ENCODE results near the gene ERGIC1. TPM values are rescaled to one million over a fixed set of nuclear protein-coding genes. Genes with fewer than 3 reads are reported as not detected.
A peak's percentile ranks its signal among the peaks of the same experiment; 100 is the strongest.

The ERGIC1 gene
- total RNA-seq, 1 donor from 2014 or later, result 105 TPM

DNA sequence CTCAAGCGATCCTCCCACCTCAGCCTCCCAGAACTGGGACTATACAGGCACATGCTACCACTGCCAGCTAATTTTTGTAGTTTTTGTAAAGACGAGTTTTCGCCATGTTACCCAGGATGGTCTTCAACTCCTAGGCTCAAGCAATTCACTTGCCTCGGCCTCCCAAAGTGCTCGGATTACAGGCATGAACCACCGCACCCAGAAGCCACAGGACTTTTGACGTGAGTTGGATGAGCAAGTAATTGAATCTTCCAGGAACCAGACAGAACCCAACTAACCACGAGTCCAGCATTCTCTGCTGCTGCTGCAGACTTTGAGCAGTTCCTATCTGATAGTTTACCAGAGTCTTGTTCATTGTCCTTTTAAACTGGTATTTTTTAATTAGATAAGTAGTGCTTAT, 139.9 kb downstream of the ERGIC1 start:
- no peak for FAIRE-seq
- TF ChIP-seq, protein P1, sequence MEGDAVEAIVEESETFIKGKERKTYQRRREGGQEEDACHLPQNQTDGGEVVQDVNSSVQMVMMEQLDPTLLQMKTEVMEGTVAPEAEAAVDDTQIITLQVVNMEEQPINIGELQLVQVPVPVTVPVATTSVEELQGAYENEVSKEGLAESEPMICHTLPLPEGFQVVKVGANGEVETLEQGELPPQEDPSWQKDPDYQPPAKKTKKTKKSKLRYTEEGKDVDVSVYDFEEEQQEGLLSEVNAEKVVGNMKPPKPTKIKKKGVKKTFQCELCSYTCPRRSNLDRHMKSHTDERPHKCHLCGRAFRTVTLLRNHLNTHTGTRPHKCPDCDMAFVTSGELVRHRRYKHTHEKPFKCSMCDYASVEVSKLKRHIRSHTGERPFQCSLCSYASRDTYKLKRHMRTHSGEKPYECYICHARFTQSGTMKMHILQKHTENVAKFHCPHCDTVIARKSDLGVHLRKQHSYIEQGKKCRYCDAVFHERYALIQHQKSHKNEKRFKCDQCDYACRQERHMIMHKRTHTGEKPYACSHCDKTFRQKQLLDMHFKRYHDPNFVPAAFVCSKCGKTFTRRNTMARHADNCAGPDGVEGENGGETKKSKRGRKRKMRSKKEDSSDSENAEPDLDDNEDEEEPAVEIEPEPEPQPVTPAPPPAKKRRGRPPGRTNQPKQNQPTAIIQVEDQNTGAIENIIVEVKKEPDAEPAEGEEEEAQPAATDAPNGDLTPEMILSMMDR (IDR thresholded peaks at IDR 0.05; ENCODE audit: insufficient read depth, low read length, severe bottlenecking), result no peak
- peaks cover 3% of the 10 kb centered on the region for H3K36me3 ChIP-seq (ENCODE audit: control insufficient read depth, insufficient read depth, low read length)
- no peak for DNase-seq (ENCODE audit: low read depth)
- H3K4me3 ChIP-seq (ENCODE audit: low read depth, low read length), result no peak overlapping the region
- no peaks in the 10 kb centered on the region for H3K27me3 ChIP-seq (ENCODE audit: control insufficient read depth, insufficient read depth, low read length)

DNA sequence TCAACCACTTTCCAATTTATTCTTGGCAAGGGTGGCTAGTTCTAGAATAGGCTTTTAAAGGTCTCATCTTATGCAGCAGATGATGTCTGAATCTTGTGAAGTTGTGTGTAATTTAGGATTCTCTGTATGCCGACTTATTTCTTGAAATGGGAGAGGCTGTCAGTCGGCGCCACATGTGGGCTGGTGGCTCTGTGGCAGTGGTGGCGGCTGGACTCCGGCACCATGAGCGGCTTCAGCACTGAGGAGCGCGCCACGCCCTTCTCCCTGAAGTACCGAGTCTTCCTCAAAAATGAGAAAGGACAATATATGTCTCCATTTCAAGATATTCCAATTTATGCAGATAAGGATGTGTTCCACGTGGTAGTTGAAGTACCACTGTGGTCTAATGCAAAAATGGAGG, 141.2 kb downstream of the ERGIC1 start:
- TF ChIP-seq, protein P1 (IDR thresholded peaks at IDR 0.05; ENCODE audit: insufficient read depth, low read length, severe bottlenecking), result no peak
- Histone ChIP-seq H3K4me3 (ENCODE audit: low read depth, low read length) (no peak overlapping the region), H3K27me3 (ENCODE audit: control insufficient read depth, insufficient read depth, low read length) (no peaks in the 10 kb centered on the region), H3K36me3 (ENCODE audit: control insufficient read depth, insufficient read depth, low read length) (no peaks in the 10 kb centered on the region)
- FAIRE-seq (no peak), DNase-seq (ENCODE audit: low read depth) (no peak)

DNA sequence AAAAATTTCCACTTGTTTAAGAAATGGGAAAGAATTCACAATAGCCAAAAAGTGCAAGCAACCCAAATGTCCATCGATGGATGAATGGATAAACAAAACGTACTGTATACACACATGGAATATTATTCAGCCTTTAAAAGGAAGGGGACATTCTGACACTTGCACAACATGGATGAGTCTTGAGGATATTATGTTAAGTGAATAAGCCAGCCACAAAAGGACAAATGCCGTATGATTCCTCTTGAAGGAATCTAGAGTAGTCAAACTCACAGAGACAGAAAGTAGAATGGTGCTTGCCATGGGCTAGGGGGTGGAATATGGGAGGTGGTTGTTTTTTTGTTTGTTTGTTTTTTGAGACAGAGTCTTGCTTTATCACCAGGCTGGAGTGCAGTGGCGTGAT, 145.7 kb downstream of the ERGIC1 start:
- Histone ChIP-seq H3K36me3 (ENCODE audit: control insufficient read depth, insufficient read depth, low read length) (no peaks in the 10 kb centered on the region), H3K4me3 (ENCODE audit: low read depth, low read length) (no peak overlapping the region), H3K27me3 (ENCODE audit: control insufficient read depth, insufficient read depth, low read length) (no peaks in the 10 kb centered on the region)
- TF ChIP-seq, protein P1 (IDR thresholded peaks at IDR 0.05; ENCODE audit: insufficient read depth, low read length, severe bottlenecking), result no peak
- FAIRE-seq, result no peak
- DNase-seq (ENCODE audit: low read depth), result peak; percentile 52

DNA sequence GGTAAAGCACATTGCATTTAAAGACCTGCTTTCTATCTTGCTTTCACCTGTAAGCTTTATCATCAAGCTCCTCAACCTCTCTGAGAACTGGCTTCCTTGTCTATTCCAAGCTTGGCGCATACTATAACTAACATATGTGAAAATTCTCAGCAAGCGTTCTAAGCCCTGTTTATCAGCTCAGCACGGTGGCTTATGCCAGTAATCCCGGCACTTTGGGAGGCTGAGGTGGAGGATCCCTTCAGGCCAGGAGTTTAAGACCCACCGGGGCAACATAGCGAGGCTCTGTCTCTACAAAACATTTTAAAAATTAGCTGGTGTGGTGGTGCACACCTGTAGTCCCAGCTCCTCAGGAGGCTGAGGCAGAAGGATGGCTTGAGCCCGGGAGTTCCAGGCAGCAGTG, 147.9 kb downstream of the ERGIC1 start:
- H3K27me3 ChIP-seq (ENCODE audit: control insufficient read depth, insufficient read depth, low read length), result no peaks in the 10 kb centered on the region
- H3K36me3 ChIP-seq (ENCODE audit: control insufficient read depth, insufficient read depth, low read length), result peaks cover 3% of the 10 kb centered on the region
- H3K4me3 ChIP-seq (ENCODE audit: low read depth, low read length), result no peak overlapping the region
- no peak for DNase-seq (ENCODE audit: low read depth)
- TF ChIP-seq, protein P1 (IDR thresholded peaks at IDR 0.05; ENCODE audit: insufficient read depth, low read length, severe bottlenecking), result no peak
- no peak for FAIRE-seq

DNA sequence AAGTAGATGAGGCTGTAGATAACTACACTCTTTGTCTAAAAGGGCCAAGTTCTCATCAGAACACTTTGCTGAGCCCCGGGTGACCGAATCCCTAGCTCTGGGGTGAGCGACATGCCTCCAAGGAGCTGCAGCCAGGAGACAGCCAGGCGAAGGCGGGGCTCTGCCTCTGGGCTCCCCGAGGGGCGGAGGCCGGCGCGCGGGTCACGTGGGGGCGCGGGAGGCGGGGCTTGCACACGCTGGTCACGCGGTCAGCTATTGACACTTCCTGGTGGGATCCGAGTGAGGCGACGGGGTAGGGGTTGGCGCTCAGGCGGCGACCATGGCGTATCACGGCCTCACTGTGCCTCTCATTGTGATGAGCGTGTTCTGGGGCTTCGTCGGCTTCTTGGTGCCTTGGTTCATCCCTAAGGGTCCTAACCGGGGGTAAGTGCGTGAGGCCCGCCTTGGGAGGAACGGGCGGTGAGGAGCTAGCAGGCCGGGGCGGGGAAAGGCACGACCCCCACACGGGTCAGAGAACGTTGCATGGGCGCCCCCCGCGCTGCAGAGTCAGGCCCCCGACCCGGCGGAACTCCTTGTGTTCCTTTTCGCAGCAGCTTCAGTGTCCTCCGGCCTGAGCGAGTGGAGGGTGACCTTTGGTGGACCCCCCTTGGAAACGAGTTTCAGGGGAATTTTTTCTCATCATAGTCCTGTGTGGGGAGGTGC, 149.6 kb downstream of the ERGIC1 start, which contains the start of gene ATP6V0E1:
ATP6V0E1 (plus strand) TSS at position 230 of the 702 bp plus-strand sequence; CDS start at position 320, 90 bp downstream.
- peaks cover 5% of the 10 kb centered on the region for H3K36me3 ChIP-seq (ENCODE audit: control insufficient read depth, insufficient read depth, low read length)
- no peaks in the 10 kb centered on the region for H3K27me3 ChIP-seq (ENCODE audit: control insufficient read depth, insufficient read depth, low read length)
- FAIRE-seq (no peak), DNase-seq (ENCODE audit: low read depth) (peak; percentile 79)
- TF ChIP-seq, protein P1 (IDR thresholded peaks at IDR 0.05; ENCODE audit: insufficient read depth, low read length, severe bottlenecking), result no peak
- H3K4me3 ChIP-seq (ENCODE audit: low read depth, low read length), result peak within 1 kb of the TSS; percentile 99

Measured in bronchial epithelial cell (primary cell).